NK-92 treated with Interleukin-12 subunit alpha and Interleukin-12 subunit beta, amount 100 ng/mL, for 24 hours (cell line): ENCODE measurements around the gene CDK5RAP2.

Experiments used
- DNase-seq: peaks from one replicate; lab custom pipeline; 2025; lab: John Stamatoyannopoulos, UW

The CDK5RAP2 gene

GRCh38 chr9:120344230-120344629 lies 235.7 kb downstream of the CDK5RAP2 start:
- DNase-seq = no peak

GRCh38 chr9:120343416-120343815 lies 236.6 kb downstream of the CDK5RAP2 start:
- no peak for DNase-seq
